Measurements from ENCODE around the gene DHPS. TPM values are rescaled to one million over a fixed set of nuclear protein-coding genes. Genes with fewer than 3 reads are reported as not detected.

Gene DHPS
- total RNA-seq = 65.7 and 70.2 TPM in 2 replicates

GRCh38 chr19:12681074-12681987 lies at the start of gene DHPS:
Gene DHPS, minus strand, starts transcription at chr19:12681880. Its CDS starts 114 bp downstream, at chr19:12681766.

GRCh38 chr19:12723641-12724426 lies 42.2 kb upstream of the DHPS start, which contains the start of gene TNPO2:
Gene TNPO2, minus strand, starts transcription at chr19:12723932. Its CDS starts 2,955 bp downstream, at chr19:12720977.

GRCh38 chr19:12696366-12697335 lies 15.0 kb upstream of the DHPS start, which contains the start of gene FBXW9:
Gene FBXW9, minus strand, starts transcription at chr19:12696631. Its CDS starts 50 bp downstream, at chr19:12696581.

GRCh38 chr19:12687496-12688196 lies 6.0 kb upstream of the DHPS start, which contains the start of gene GNG14:
Gene GNG14, plus strand, starts transcription at chr19:12687998. Its CDS starts 51 bp downstream, at chr19:12688049.

GRCh38 chr19:12666265-12667048 lies 15.2 kb downstream of the DHPS start, which contains the start of the genes MAN2B1 and WDR83:
Gene MAN2B1, minus strand, starts transcription at chr19:12666742. Its CDS starts 41 bp downstream, at chr19:12666701.
Gene WDR83, plus strand, starts transcription at chr19:12666807. Its CDS starts 2,984 bp downstream, at chr19:12669791.

Other genes starting within 250 kb of the DHPS start
- 2.4 and 3.7 TPM in 2 replicates for gene ZNF443, start 240.9 kb downstream of the DHPS start, total RNA-seq
- gene ZNF709, start 197.1 kb downstream of the DHPS start, total RNA-seq = 2.7 and 4.7 TPM in 2 replicates
- 8.9 and 9.9 TPM in 2 replicates for gene ZNF564, start 130.4 kb downstream of the DHPS start, total RNA-seq
- gene ZNF490, start 71.1 kb downstream of the DHPS start, total RNA-seq = 10.9 and 11.0 TPM in 2 replicates
- gene ZNF791, start 71.0 kb downstream of the DHPS start, total RNA-seq = 17.2 and 17.5 TPM in 2 replicates
- gene MAN2B1, start 15.1 kb downstream of the DHPS start, total RNA-seq = 21.6 and 32.9 TPM in 2 replicates
- 6.3 and 10.4 TPM in 2 replicates for gene WDR83, start 15.1 kb downstream of the DHPS start, total RNA-seq
- gene GNG14, start 6.1 kb upstream of the DHPS start, total RNA-seq = not detected in 2 replicates
- 7.2 and 7.6 TPM in 2 replicates for gene FBXW9, start 14.8 kb upstream of the DHPS start, total RNA-seq
- 42.2 and 47.4 TPM in 2 replicates for gene TNPO2, start 42.1 kb upstream of the DHPS start, total RNA-seq
- 93.1 and 115 TPM in 2 replicates for gene TRIR, start 52.8 kb upstream of the DHPS start, total RNA-seq
- gene GET3, start 55.6 kb upstream of the DHPS start, total RNA-seq = 116 and 130 TPM in 2 replicates
- gene BEST2, start 69.9 kb upstream of the DHPS start, total RNA-seq = 0.25 TPM in 1 of 2 replicates, not detected in the other
- gene HOOK2, start 93.7 kb upstream of the DHPS start, total RNA-seq = 12.8 and 24.1 TPM in 2 replicates
- 41.7 and 53.9 TPM in 2 replicates for gene JUNB, start 109.6 kb upstream of the DHPS start, total RNA-seq
- 190 and 232 TPM in 2 replicates for gene PRDX2, start 119.9 kb upstream of the DHPS start, total RNA-seq
- 0.22 TPM in 1 of 2 replicates, not detected in the other for gene THSD8, start 120.2 kb upstream of the DHPS start, total RNA-seq
- 32.0 and 79.4 TPM in 2 replicates for gene RNASEH2A, start 124.7 kb upstream of the DHPS start, total RNA-seq
- gene RTBDN, start 152.7 kb upstream of the DHPS start, total RNA-seq = not detected in 2 replicates
- 0.87 TPM in 1 of 2 replicates, not detected in the other for gene MAST1, start 156.6 kb upstream of the DHPS start, total RNA-seq
- 13.5 and 35.4 TPM in 2 replicates for gene DNASE2, start 199.6 kb upstream of the DHPS start, total RNA-seq
- not detected in 2 replicates for gene KLF1, start 205.3 kb upstream of the DHPS start, total RNA-seq
- gene GCDH, start 209.3 kb upstream of the DHPS start, total RNA-seq = 25.2 and 35.5 TPM in 2 replicates
- 0.11 and 0.12 TPM in 2 replicates for gene SYCE2, start 237.4 kb upstream of the DHPS start, total RNA-seq